ENCODE measurements around the gene JAG2. TPM values are rescaled to one million over a fixed set of nuclear protein-coding genes. Genes with fewer than 3 reads are reported as not detected.

Gene JAG2
- total RNA-seq, 1 experiment from 2014 or later: 85.9 TPM

GRCh38 chr14:105181549-105182295, 13.1 kb upstream of the JAG2 start:
- intact Hi-C loops (cut with micrococcal nuclease): loop anchor here (5.0 kb wide), 1 partner anchor 89 kb away; no protein-coding TSS in a partner anchor
- H3K36me3 ChIP-seq (ENCODE audit: control insufficient read depth in 1 of 2, insufficient read depth in 2 of 2, low read length in 2 of 2): no peaks in the 10 kb centered on the region
- ChIA-PET RAD21 (ENCODE audit: low non-redundant PET in 1 of 2, low total read pairs in 2 of 2, uncharacterized antibody in 2 of 2, unreplicated experiment in 2 of 2) (no interaction called here), POLR2A (no interaction called here), CTCF (interaction anchor here (0.7 to 1.0 kb wide), 2 partner anchors 15 to 172 kb away, joined by 3 to 4 read pairs; no protein-coding TSS in a partner anchor)
- H3K4me2 ChIP-seq (ENCODE audit: low read length): peak overlapping the region; percentile 73
- no peak overlapping the region for H2AFZ ChIP-seq (ENCODE audit: low read depth, low read length, poor library complexity, severe bottlenecking)
- BruUV-seq (replicated peaks): no TSS peak
- ATAC-seq (peak; percentile 2; the same call in 1 of the 2 replicates), DNase-seq (ENCODE audit: low read depth, low spot score) (no peak)
- no peaks in the 10 kb centered on the region for H3K9me3 ChIP-seq (ENCODE audit: control insufficient read depth in 1 of 2, insufficient read depth in 1 of 2, low read depth in 1 of 2, low read length in 2 of 2)
- no peaks in the 10 kb centered on the region for H3K79me2 ChIP-seq (ENCODE audit: insufficient read depth, low read length)
- H3K4me3 ChIP-seq (replicated peaks in 1 of 2; ENCODE audit: low read depth in 1 of 2, low read length in 2 of 2): peak overlapping the region; percentile 32 to 44
- no peaks in the 10 kb centered on the region for H3K27me3 ChIP-seq (ENCODE audit: insufficient read depth, low read length)
- TF ChIP-seq RAD21 (IDR thresholded peaks at IDR 0.05; ENCODE audit: low read depth) (no peak), EGR1 (IDR thresholded peaks at IDR 0.05; ENCODE audit: low read depth) (no peak), SP1 (IDR thresholded peaks at IDR 0.05; ENCODE audit: low read depth) (no peak), ZFX (IDR thresholded peaks at IDR 0.05) (no peak), CBX3 (IDR thresholded peaks at IDR 0.05; ENCODE audit: low read depth) (no peak), YY1 (IDR thresholded peaks at IDR 0.05; ENCODE audit: extremely low read depth, insufficient replicate concordance, low read depth, low read length) (no peak), ELF1 (IDR thresholded peaks at IDR 0.05; ENCODE audit: borderline replicate concordance, low read depth) (no peak), MAX (IDR thresholded peaks at IDR 0.05) (no peak)
- no peak overlapping the region; the same call in 1 of the 2 replicates for H3K27ac ChIP-seq (ENCODE audit: low read depth, low read length)
- peaks cover 7 to 24% of the 10 kb centered on the region in 2 experiments for H3K4me1 ChIP-seq (ENCODE audit: control insufficient read depth in 1 of 2, insufficient read depth in 2 of 2, low read length in 2 of 2)
- H3K9ac ChIP-seq (ENCODE audit: low read length): peak overlapping the region; percentile 39
- no peaks in the 10 kb centered on the region for H4K20me1 ChIP-seq (ENCODE audit: insufficient read depth)
- no peaks in the 10 kb centered on the region for H3K9me2 ChIP-seq (ENCODE audit: insufficient read depth)
